ENCODE measurements around the gene SLC26A2.
A peak's percentile ranks its signal among the peaks of the same experiment; 100 is the strongest.

The SLC26A2 gene

GRCh38 chr5:149960272-149961185 is at the start of gene SLC26A2:
Gene SLC26A2, plus strand, starts transcription at chr5:149960758. Its CDS starts 16,895 bp downstream, at chr5:149977653.
- TF ChIP-seq CTCF (conservative IDR thresholded peaks at IDR 0.05): no peak

GRCh38 chr5:149911031-149911430 is 49.5 kb upstream of the SLC26A2 start:
- no peak for TF ChIP-seq CTCF (conservative IDR thresholded peaks at IDR 0.05)
- no peak overlapping the region for H3K27ac ChIP-seq

More at GRCh38 chr5:149960272-149961185, at the start of gene SLC26A2:
- peak within 1 kb of the TSS; percentile 89 for H3K27ac ChIP-seq

GRCh38 chr5:149912226-149912871 is 48.2 kb upstream of the SLC26A2 start:
- no peak for TF ChIP-seq CTCF (conservative IDR thresholded peaks at IDR 0.05)
- no peak overlapping the region for H3K27ac ChIP-seq

GRCh38 chr5:149913436-149914419 is 46.8 kb upstream of the SLC26A2 start:
- no peak for TF ChIP-seq CTCF (conservative IDR thresholded peaks at IDR 0.05)
- no peak overlapping the region for H3K27ac ChIP-seq

- TF ChIP-seq CTCF (conservative IDR thresholded peaks at IDR 0.05): no peak
- H3K27ac ChIP-seq: no peak overlapping the region
Observed at GRCh38 chr5:149915392-149916260, 44.9 kb upstream of the SLC26A2 start.

GRCh38 chr5:149916334-149917072 is 44.1 kb upstream of the SLC26A2 start:
- H3K27ac ChIP-seq: no peak overlapping the region
- no peak for TF ChIP-seq CTCF (conservative IDR thresholded peaks at IDR 0.05)
